HepG2 (cell line): Measurements from ENCODE around the gene CALR. TPM values are rescaled to one million over a fixed set of nuclear protein-coding genes. Genes with fewer than 3 reads are reported as not detected.

ENCODE experiments used
- ADNP ChIP-seq: sonication (generic); formaldehyde crosslinking; IDR thresholded peaks from 2 replicates; pipeline ENCODE4 v1.4.0; 2020; ENCODE audit warnings: missing genetic modification reagents
- AFF4 ChIP-seq: sonication (generic); formaldehyde crosslinking; IDR thresholded peaks from 2 replicates; pipeline ENCODE4 v1.4.0; 2020; ENCODE audit warnings: missing genetic modification reagents
- IRF1 ChIP-seq: sonication (generic); formaldehyde crosslinking; IDR thresholded peaks from 2 replicates; pipeline ENCODE4 v1.4.0; 2020; ENCODE audit warnings: low read depth, mild to moderate bottlenecking, missing genetic modification reagents
- NFAT5 ChIP-seq: sonication (generic); formaldehyde crosslinking; IDR thresholded peaks from 2 replicates; pipeline ENCODE4 v1.4.0; 2020; ENCODE audit warnings: missing genetic modification reagents
- NFIB ChIP-seq: sonication (generic); formaldehyde crosslinking; IDR thresholded peaks from 2 replicates; pipeline ENCODE4 v1.9.0; 2021; ENCODE audit warnings: missing genetic modification reagents, mild to moderate bottlenecking, borderline replicate concordance
- POLR2A ChIP-seq, 2 experiments: IDR thresholded peaks; 2 replicates each; pipeline ENCODE4 v1.6.1; 2011; ENCODE audit warnings: low read depth in 2 of 2, low read length in 2 of 2, mild to moderate bottlenecking in 1 of 2, moderate library complexity in 1 of 2; ENCODE audit not compliant: insufficient read depth in 1 of 2
- RFXANK ChIP-seq: IDR thresholded peaks from 2 replicates; pipeline ENCODE4 v1.6.1; 2016
- RNF219 ChIP-seq: sonication (generic); formaldehyde crosslinking; IDR thresholded peaks from 2 replicates; pipeline ENCODE4 v1.5.0; 2020; ENCODE audit warnings: mild to moderate bottlenecking, missing genetic modification reagents
- ZNF484 ChIP-seq: sonication (generic); formaldehyde crosslinking; IDR thresholded peaks from 2 replicates; pipeline ENCODE4 v1.5.1; 2020; ENCODE audit warnings: mild to moderate bottlenecking, low read depth, missing genetic modification reagents, borderline replicate concordance
- ZNF558 ChIP-seq: sonication (generic); formaldehyde crosslinking; IDR thresholded peaks from 2 replicates; pipeline ENCODE4 v1.9.0; 2022; ENCODE audit warnings: mild to moderate bottlenecking, missing genetic modification reagents, borderline replicate concordance
- ZNF674 ChIP-seq: sonication (generic); formaldehyde crosslinking; IDR thresholded peaks from 2 replicates; pipeline ENCODE4 v1.5.0; 2020; ENCODE audit warnings: low read depth, mild to moderate bottlenecking, missing genetic modification reagents
- ZNF710 ChIP-seq: sonication (generic); formaldehyde crosslinking; IDR thresholded peaks from 2 replicates; pipeline ENCODE4 v1.5.0; 2020; ENCODE audit warnings: mild to moderate bottlenecking, missing genetic modification reagents, borderline replicate concordance
- polyA plus RNA-seq, 8 experiments: library from polyadenylated mRNA; depleted of rRNA in 3 of 8; stranded (reverse) in 7 of 8; unstranded in 1 of 8; fragments of >200 nt; fragmentation: Illumina TruSeq in 4 of 8; extraction: Trizol in 4 of 8; gene quantifications; 2 replicates each; pipeline versions ENCODE4 v1.2.1 to v1.2.3, GENCODE V29; 2011 to 2016; ENCODE audit warnings: low read depth in 4 of 8, missing spikeins in 1 of 8, mixed read lengths in 1 of 8; ENCODE audit not compliant: insufficient read depth in 1 of 8
- total RNA-seq, 5 experiments: library from RNA; depleted of rRNA; stranded (reverse); fragments of >200 nt; fragmentation: Illumina TruSeq; extraction: Trizol; gene quantifications; 2 replicates each; pipeline ENCODE4 v1.2.3, GENCODE V29; 2016; ENCODE audit warnings: low read depth in 1 of 5

The CALR gene
- total and polyA plus RNA-seq, 2 of the 13 experiments (the other 11 are each of a cell fraction or from before 2014, with no cell fraction given), result 898 to 934 TPM

GRCh38 chr19:12938779-12939601, 581 bp downstream of the CALR start (continued):
- TF ChIP-seq IRF1 (no peak), ZNF558 (CRISPR knock-in tag) (peak; percentile 74; the same call in 1 of the 2 replicates), ZNF484 (CRISPR knock-in tag) (0 out of 2 replicates have a peak, but pooled peaks have one; percentile 38), ZNF710 (0 out of 2 replicates have a peak, but pooled peaks have one; percentile 40), ZNF674 (CRISPR knock-in tag) (no peak), RFXANK (no peak), RNF219 (CRISPR knock-in tag) (0 out of 2 replicates have a peak, but pooled peaks have one; percentile 57), AFF4 (CRISPR knock-in tag) (peak; percentile 9; the same call in 1 of the 2 replicates), POLR2A (IDR thresholded peaks at IDR 0.05; ENCODE audit: insufficient read depth in 1 of 2, low read depth in 2 of 2, low read length in 2 of 2) (0 out of 4 replicates have a peak, but pooled peaks of 1 of the 2 experiments have one; percentile 33), ADNP (CRISPR knock-in tag) (no peak), NFAT5 (CRISPR knock-in tag) (no peak; the same call in 1 of the 2 replicates), NFIB (CRISPR knock-in tag) (no peak)
